SU-DHL-6 (cell line): ENCODE measurements around the gene PPP6R3.

Experiments
- H2AFZ ChIP-seq: fragments of 200-600 bp; sonication (generic); 2 replicates; pipeline ENCODE4 v1.6.1; 2014; ENCODE audit warnings: low read depth, mild to moderate bottlenecking, moderate library complexity, mixed read lengths, antibody characterized with exemption, low read length; ENCODE audit not compliant: severe bottlenecking
- H3F3A ChIP-seq: fragments of 200-600 bp; shearing (Covaris generic); 2 replicates; pipeline ENCODE4 v1.6.0; 2016; ENCODE audit warnings: antibody characterized with exemption, mild to moderate bottlenecking; ENCODE audit not compliant: insufficient read depth
- H3K27ac ChIP-seq: fragments of 200-600 bp; sonication (generic); 2 replicates; pipeline ENCODE4 v1.5.1; 2016; ENCODE audit warnings: low read depth, mild to moderate bottlenecking, low read length, moderate library complexity, mixed read lengths
- H3K27me3 ChIP-seq: fragments of 200-600 bp; sonication (generic), shearing (Covaris generic); 2 replicates; pipeline ENCODE4 v1.6.0; 2014; ENCODE audit warnings: mild to moderate bottlenecking, low read length
- H3K36me3 ChIP-seq: fragments of 200-600 bp; sonication (generic); 2 replicates; pipeline ENCODE4 v1.6.1; 2014; ENCODE audit warnings: mild to moderate bottlenecking, low read length, mixed read lengths
- H3K4me2 ChIP-seq: fragments of 300-600, 200-600 bp; shearing (Covaris generic), sonication (generic); 2 replicates; pipeline ENCODE4 v1.6.0; 2014; ENCODE audit warnings: low read length, low read depth, mild to moderate bottlenecking; ENCODE audit not compliant: poor library complexity, severe bottlenecking
- H3K4me3 ChIP-seq: fragments of 200-600 bp; sonication (generic); 2 replicates; pipeline ENCODE4 v1.5.1; 2014; ENCODE audit warnings: antibody characterized with exemption, low read length, mild to moderate bottlenecking, mixed read lengths; ENCODE audit not compliant: insufficient read depth, poor library complexity, severe bottlenecking
- H3K79me2 ChIP-seq: fragments of 200-600 bp; sonication (generic); 2 replicates; pipeline ENCODE4 v1.6.1; 2014; ENCODE audit warnings: mild to moderate bottlenecking, low read length, moderate library complexity; ENCODE audit not compliant: insufficient read depth
- H3K9ac ChIP-seq: fragments of 200-600 bp; sonication (generic); 2 replicates; pipeline ENCODE4 v1.7.0; 2014; ENCODE audit warnings: mild to moderate bottlenecking, low read length
- H3K9me2 ChIP-seq: fragments of 200-600 bp; sonication (generic); replicated peaks from 2 replicates; pipeline ENCODE4 v1.6.1; 2014; ENCODE audit warnings: low read length; ENCODE audit not compliant: insufficient read depth
- H3K9me3 ChIP-seq: fragments of 200-600 bp; sonication (generic); 2 replicates; pipeline ENCODE4 v1.6.1; 2014; ENCODE audit warnings: low read length, mixed read lengths; ENCODE audit not compliant: insufficient read depth
- H4K20me1 ChIP-seq: fragments of 200-600 bp; sonication (generic); 2 replicates; pipeline ENCODE4 v1.6.1; 2014; ENCODE audit warnings: low read depth, mild to moderate bottlenecking, antibody characterized with exemption, low read length, moderate library complexity, mixed read lengths
- CTCF ChIP-seq: fragments of 200-600 bp; sonication (generic); IDR thresholded peaks from one replicate; pipeline ENCODE4 v1.5.1; 2017; ENCODE audit warnings: antibody characterized with exemption, mild to moderate bottlenecking, low read length, moderate library complexity; ENCODE audit not compliant: insufficient read depth, poor library complexity, severe bottlenecking
- EZH2phosphoT487 ChIP-seq: fragments of 200-600 bp; sonication (generic), shearing (Covaris generic); conservative IDR thresholded peaks from 2 replicates; pipeline ENCODE4 v1.6.1; 2018; ENCODE audit warnings: mild to moderate bottlenecking, antibody characterized with exemption, low read length, moderate library complexity, mixed read lengths

The PPP6R3 gene

GRCh38 chr11:68479390-68479789 lies 18.8 kb downstream of the PPP6R3 start:
- H3K27me3 ChIP-seq, result no peaks in the 10 kb centered on the region
- H3K9me3 ChIP-seq, result no peaks in the 10 kb centered on the region
- peaks cover 85% of the 10 kb centered on the region for H3K79me2 ChIP-seq
- H3F3A ChIP-seq, result no peaks in the 10 kb centered on the region
- TF ChIP-seq EZH2phosphoT487 (no peak), CTCF (no peak)
- H2AFZ ChIP-seq, result no peak overlapping the region
- no peak overlapping the region for H3K4me3 ChIP-seq
- no peaks in the 10 kb centered on the region for H3K9me2 ChIP-seq
- peaks cover 3% of the 10 kb centered on the region for H3K36me3 ChIP-seq
- H3K27ac ChIP-seq, result no peak overlapping the region
- H4K20me1 ChIP-seq, result peaks cover 52% of the 10 kb centered on the region
- H3K9ac ChIP-seq, result no peak overlapping the region
- H3K4me2 ChIP-seq, result no peak overlapping the region

- Histone ChIP-seq H3K9me3 (no peaks in the 10 kb centered on the region), H2AFZ (no peak overlapping the region), H3K27me3 (no peaks in the 10 kb centered on the region), H4K20me1 (peaks cover 51% of the 10 kb centered on the region), H3K79me2 (peaks cover 88% of the 10 kb centered on the region), H3K9me2 (no peaks in the 10 kb centered on the region), H3F3A (no peaks in the 10 kb centered on the region), H3K4me2 (no peak overlapping the region), H3K27ac (no peak overlapping the region), H3K9ac (no peak overlapping the region), H3K4me3 (no peak overlapping the region), H3K36me3 (peaks cover 3% of the 10 kb centered on the region; the same call in 1 of the 2 replicates)
- TF ChIP-seq EZH2phosphoT487 (no peak), CTCF (no peak)
These were observed 19.6 kb downstream of the PPP6R3 start for GRCh38 chr11:68480193-68480592.

- peaks cover 96% of the 10 kb centered on the region for H3K79me2 ChIP-seq
- H3K9me2 ChIP-seq, result no peaks in the 10 kb centered on the region
- TF ChIP-seq CTCF (no peak), EZH2phosphoT487 (no peak)
- peaks cover 53% of the 10 kb centered on the region for H4K20me1 ChIP-seq
- no peaks in the 10 kb centered on the region for H3K27me3 ChIP-seq
- no peak overlapping the region for H3K4me2 ChIP-seq
- H3K9ac ChIP-seq, result no peak overlapping the region
- peaks cover 3% of the 10 kb centered on the region; the same call in 1 of the 2 replicates for H3K36me3 ChIP-seq
- H3K9me3 ChIP-seq, result no peaks in the 10 kb centered on the region
- no peaks in the 10 kb centered on the region for H3F3A ChIP-seq
- H3K27ac ChIP-seq, result no peak overlapping the region
- H3K4me3 ChIP-seq, result no peak overlapping the region
- no peak overlapping the region for H2AFZ ChIP-seq
These were observed 20.4 kb downstream of the PPP6R3 start for GRCh38 chr11:68480852-68481510.
